GM23338 (cell line): ENCODE measurements around the gene DECR2.

Experiments used
- CTCF ChIP-seq, 2 experiments: fragments of 200-600 bp in 1 of 2; sonication (generic) in 1 of 2; conservative IDR thresholded peaks; 2 replicates each; pipeline versions ENCODE4 v1.5.1 to v1.6.1; 2016 to 2017; ENCODE audit warnings: antibody characterized with exemption in 2 of 2, low read depth in 2 of 2, mild to moderate bottlenecking in 2 of 2, moderate library complexity in 1 of 2
- EZH2 ChIP-seq: fragments of 200-600 bp; sonication (generic); IDR thresholded peaks from one replicate; pipeline ENCODE4 v1.8.0; 2017; ENCODE audit warnings: antibody characterized with exemption, mild to moderate bottlenecking, low read depth; ENCODE audit not compliant: unreplicated experiment
- EZH2phosphoT487 ChIP-seq: fragments of 200-600 bp; sonication (generic); IDR thresholded peaks from one replicate; pipeline ENCODE4 v1.8.1; 2018; ENCODE audit warnings: antibody characterized with exemption; ENCODE audit not compliant: unreplicated experiment
- JUNB ChIP-seq: IDR thresholded peaks from one replicate; pipeline ENCODE4 v1.6.1; 2016; ENCODE audit warnings: antibody characterized with exemption; ENCODE audit not compliant: unreplicated experiment
- POLR2AphosphoS5 ChIP-seq: IDR thresholded peaks from 2 replicates; pipeline ENCODE4 v1.6.1; 2016; ENCODE audit warnings: antibody characterized with exemption, low read depth
- REST ChIP-seq: IDR thresholded peaks from one replicate; pipeline ENCODE4 v1.6.1; 2018; ENCODE audit warnings: antibody characterized with exemption; ENCODE audit not compliant: unreplicated experiment
- ZNF331 ChIP-seq: fragments of 250-450 bp; sonication (Bioruptor Pico); IDR thresholded peaks from 2 replicates; pipeline ENCODE4 v1.5.0; 2020; ENCODE audit warnings: low read depth, mild to moderate bottlenecking, moderate library complexity

- TF ChIP-seq CTCF (conservative IDR thresholded peaks at IDR 0.05; ENCODE audit: low read depth in 2 of 2) (no peak), POLR2AphosphoS5 (no peak), EZH2 (no peak), EZH2phosphoT487 (no peak), JUNB (no peak), ZNF331 (no peak), REST (no peak)
These were observed 9.0 kb downstream of the DECR2 start for GRCh38 chr16:410516-411178.
